HG03097 (cell line): ENCODE measurements around the gene NT5C1B.
"Not testable (repeated sequence)": the region's sequence is repeated elsewhere in the genome, so short reads cannot be mapped to it uniquely, and the experiment has no call there.

Experiments
- ATAC-seq: cut with Tn5 transposase; IDR thresholded peaks from one replicate; pipeline ENCODE4 v1.9.1; 2021; ENCODE audit not compliant: unreplicated experiment, low FRiP score

NT5C1B gene

DNA sequence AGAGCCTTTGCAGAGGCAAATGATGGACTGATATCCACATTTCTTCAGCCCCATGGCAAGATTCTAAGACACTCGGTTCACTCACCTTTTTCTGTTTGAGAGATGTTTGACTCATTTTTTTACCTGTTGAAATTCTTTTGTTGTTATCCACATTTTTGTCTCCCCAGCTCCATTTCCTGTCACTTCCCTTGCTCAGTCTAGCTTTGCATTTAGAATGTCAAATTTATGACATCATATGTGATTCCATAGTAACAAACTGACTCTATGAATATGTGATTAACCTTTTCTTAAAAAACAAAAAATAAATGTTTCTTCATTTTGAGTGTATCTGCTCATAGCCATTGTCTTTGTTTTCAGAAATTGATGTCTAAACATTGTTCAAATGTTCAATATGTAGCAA is at the start of gene NT5C1B:
Gene NT5C1B (minus strand): TSS at position 216 of the 400 bp plus-strand sequence. CDS start 101 bp downstream, at position 115.
- no peak for ATAC-seq

DNA sequence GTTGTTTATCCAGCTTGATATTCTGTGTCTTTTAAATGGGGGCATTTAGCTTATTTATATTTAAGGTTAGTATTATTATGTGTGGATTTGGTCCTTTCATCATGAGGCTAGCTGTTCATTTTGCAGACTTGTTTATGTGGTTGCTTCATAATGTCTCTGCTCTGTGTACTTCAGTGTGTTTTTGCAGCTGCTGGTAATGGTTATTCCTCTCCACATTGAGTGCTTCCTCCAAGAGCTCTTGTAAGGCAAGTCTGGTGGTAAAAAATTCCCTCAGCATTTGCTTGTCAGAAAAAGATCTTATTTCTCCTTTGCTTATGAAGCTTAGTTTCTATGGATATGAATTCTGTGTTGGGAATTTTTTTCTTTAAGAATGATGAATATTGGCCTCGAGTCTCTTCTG is 47.8 kb upstream of the NT5C1B start:
- no peak for ATAC-seq

DNA sequence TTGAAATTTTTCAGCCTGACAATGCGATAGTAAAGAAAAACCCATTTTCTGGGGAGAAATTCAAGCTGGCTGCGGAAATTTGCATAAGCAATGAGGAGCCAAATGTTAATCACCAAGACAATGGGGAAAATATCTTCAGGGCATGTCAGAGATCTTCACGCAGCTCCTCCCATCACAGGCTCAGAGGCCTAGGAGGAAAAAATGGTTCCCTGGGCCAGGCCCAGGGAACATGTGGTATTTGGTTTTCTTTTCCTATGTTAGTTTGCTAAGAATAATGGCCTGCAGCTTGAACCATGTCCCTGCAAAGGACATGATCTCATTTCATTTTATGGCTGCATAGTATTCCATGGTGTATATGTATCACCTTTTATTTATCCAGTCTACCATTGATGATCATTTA is 43.3 kb upstream of the NT5C1B start:
- not testable (repeated sequence) for ATAC-seq

DNA sequence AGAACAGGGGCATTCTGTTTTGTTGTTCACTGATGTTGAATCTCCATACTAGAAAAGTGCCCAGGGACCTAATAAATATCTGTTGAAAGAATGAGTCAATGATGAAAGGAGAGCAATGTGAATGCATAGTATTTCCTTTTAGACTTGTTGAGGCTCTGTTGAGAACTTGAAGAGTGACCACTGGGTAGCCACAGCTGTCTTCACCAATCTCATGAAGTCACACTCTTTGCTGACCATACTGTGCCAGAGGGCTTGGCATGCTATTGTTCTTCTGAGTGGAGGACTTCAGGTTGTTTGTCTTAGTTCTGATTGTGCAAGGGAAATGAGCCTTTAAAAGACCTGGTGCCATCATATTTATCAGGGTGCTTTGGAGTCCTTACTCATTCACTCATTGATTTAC is 41.6 kb upstream of the NT5C1B start:
- ATAC-seq = no peak

DNA sequence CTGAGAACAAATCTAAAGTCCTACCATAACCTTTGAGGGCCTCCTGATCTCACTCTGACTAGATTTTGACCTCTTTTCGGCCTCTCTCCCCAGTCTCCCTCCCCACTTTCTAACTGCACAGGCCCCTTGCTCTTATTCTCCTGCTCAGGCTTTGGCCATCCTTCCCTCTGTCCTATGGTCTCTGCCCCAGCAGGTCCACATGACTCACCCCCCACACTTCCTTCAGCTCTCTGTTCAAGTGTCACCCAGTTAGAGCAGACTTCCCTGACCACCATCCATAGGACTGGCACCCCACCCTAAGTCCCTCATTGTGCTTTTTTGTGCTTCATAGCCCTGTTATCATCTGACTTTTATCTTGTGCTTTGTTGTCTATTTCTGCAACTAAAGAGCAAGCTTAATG is 41.2 kb upstream of the NT5C1B start:
- ATAC-seq = no peak

DNA sequence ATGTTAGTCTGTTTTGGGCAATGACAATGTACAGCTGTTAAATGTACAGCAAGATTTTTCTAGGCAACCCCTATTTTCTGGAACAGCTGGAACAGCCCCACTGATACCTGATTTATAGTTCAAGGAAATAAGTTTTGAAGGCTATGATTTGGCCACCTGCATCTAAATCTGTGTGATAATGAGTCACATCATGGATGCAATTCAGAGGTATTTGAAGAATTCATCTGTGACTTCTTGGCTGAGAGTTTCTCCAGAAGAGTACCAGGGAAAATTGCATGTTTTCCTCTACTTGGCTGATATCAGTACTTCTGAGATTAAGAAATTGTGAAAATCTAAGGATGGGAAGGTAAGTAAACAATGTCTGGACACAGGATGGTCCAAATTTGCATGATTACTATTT is 40.7 kb upstream of the NT5C1B start:
- ATAC-seq = no peak

DNA sequence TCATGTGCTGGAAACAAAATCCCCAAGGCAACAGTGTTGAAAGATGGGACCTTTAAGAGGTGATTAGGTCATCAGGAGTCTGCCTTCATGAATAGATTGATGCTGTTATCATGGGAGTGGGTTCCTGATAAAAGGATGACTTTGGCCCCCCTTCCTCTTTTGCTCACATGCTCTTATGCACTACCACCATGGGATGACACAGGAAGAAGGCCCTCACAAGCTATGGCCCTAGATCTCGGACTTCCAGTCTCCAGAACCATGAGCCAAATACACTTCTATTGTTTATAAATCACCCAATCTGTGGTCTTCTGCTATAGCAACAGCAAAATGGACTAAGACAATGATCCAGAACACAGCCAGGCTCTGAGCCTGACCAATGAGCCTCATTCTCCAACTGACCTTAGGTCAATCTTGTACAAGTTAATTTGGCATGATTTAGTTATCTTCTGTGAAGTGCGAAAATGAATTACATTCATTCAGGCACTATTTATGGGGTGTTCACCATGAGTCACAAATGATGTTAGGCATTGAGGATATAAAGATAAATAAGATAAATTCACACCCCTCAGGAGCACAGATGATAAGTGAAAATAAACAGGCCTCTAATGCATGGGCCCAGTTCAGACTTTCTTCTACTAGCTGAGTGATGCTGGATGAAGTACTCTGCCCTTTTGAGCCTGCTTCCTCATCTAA is 37.7 kb upstream of the NT5C1B start:
- ATAC-seq = no peak

DNA sequence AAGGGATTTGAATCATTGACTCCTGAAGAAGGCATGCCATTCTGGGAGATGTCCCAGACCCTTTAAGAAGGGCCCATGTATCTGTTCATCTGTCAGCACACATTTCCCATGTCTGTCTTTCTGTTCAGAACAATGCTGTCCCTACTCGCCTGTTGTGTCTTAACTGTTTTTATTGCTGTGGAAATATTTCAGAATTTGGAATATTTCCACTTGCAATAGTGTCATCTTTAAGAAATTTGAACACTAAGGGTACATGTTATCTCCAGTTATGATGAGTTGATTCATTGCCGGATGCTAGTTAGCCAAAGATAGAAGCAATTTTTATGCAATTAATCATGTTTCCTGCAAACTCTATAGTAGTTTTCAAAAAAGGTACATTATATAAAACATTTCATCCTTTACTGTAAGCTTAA is 36.9 kb upstream of the NT5C1B start:
- no peak for ATAC-seq

DNA sequence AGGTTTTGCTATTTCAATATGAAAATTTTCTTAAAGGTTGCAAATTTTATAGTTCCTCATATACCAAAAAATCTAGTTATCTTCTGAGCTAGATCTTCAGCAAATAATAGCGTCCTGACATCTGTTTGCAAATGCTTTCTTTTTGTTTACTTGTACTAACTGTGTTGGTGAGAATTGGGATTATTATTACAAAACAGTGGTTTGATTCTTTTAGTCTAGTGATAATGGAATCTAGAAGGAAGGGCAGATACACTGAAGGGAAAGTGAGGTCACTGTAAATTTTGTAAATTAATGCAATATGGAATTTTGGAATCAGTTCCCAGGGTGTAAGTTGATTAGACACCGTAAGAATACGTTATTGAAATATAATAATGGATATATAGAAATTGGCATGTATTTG is 36.2 kb upstream of the NT5C1B start:
- ATAC-seq = no peak

DNA sequence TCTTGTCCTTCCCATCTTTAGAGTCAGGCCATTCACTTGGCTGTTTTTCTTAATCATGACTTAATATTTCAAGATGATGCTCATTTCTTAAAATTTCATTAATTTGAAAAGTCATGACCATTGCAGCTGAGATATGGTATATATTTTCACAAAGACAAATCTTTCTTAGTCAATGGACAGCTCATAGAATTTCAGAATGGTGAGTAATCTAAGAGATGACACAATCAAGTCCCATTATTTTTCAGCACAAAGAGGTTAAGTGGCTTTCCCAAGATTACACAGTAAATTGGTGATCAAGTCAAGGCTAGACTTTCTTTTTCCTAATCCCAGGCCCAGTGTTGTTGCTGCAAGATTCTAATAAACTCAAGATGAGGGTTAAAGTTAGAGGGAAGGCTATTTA is 34.4 kb upstream of the NT5C1B start:
- no peak for ATAC-seq

DNA sequence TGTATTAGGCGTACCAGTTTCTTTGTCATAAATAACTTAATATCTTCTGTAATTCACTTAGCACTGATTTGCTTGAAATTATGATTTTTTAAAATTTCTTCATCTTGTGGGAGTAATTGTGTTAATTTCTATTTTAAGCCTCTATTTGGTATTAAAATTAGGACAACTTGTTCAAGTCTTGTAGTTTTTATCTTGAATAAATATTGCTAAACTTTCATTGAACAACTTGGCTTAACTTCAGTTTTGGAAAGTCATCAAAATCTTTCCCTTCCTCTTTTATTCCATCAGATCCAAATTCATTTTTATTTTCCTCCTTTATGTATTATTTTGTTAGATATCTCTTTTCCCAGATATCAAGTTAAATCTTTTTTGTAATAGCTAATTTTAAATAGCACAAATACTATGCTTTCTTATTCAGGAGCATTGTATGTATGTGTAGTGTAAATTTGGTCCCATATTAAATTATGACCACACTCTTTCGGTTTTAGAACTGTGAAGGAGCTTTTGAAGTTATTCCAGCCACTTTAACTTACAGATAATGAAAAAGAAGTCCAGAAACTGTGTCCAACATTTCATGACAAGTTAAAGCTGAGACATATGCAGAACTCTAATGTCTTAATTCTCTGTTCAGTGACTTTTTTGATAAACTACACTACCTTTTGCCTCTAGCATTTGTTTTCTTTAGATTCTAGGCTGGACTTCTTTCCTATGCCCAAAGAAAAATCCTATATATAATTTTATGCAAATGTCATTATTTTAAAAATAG is 31.7 kb upstream of the NT5C1B start:
- ATAC-seq = no peak

DNA sequence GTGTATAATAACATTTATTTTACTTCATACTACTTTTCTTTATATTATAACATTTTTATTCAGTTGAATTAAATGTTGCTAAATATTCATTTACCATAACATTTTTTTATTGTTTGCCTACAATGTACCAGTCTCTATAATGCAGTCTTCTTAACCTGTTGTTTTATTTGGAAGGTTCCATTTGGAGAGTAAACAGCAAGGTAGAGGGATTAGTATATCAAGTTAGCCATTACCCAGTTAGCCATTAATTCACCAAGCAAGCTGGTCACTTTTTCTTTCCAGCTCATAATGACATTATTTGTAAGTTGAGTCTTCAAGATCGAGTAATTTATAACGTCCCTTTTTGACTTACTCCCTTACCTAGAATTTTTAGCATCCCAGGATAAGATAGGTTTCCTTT is 29.7 kb upstream of the NT5C1B start:
- no peak for ATAC-seq

DNA sequence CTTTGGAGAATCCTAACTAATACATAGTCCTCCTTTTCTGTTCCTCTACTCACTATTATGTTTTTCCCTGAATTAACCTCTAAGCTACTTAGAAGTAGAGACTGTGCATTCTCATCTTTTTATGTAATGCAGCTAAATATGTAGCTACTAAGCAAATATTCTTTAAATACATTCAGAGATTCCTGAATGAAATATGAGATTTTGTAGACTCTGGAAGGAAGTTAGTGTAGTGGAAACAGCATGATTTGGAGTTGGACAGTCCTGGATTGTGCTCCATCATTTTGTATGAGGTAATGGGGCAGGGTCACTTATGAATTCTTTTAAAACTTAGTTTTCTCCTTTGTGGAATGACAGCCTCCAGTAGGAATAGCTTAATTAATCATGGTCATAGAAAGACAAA is 24.7 kb upstream of the NT5C1B start:
- ATAC-seq = no peak

DNA sequence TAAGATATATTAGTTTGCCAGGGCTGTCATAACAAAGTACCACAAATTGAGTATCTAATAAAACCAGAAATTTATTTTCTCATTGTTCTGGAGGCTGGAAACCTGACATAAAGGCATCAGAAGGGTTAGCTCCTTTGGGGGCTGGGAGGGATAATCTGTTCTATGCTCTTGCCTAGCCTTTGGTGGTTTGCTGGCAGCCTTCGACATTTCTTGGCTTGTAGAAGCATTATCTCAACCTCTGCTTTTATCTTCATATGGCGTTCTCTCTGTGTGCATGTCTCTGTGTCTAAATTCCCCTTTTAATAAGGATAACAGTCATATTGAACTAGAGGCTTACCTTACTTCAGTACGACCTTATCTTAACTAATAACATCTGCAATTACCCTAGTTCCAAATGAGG is 22.8 kb upstream of the NT5C1B start:
- no peak for ATAC-seq

DNA sequence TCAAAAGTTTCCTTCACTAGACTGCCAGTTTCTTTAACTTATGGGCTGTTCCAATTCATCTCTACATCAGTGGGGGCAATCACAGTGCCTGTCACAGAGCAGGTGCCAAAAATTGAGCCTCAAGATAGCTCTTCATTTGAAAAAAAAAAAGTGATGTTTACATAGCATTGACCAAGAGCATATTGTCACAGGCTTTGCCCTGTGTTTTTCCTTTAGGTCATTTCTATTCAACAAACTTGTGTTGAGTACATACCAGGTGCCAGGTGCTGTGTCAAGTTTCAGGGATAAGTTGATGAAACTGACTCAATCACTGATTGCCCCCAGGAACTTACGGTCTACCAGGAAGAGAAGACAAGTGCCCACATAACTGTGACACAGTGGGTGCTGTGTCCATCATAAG is 22.2 kb upstream of the NT5C1B start:
- ATAC-seq = no peak

DNA sequence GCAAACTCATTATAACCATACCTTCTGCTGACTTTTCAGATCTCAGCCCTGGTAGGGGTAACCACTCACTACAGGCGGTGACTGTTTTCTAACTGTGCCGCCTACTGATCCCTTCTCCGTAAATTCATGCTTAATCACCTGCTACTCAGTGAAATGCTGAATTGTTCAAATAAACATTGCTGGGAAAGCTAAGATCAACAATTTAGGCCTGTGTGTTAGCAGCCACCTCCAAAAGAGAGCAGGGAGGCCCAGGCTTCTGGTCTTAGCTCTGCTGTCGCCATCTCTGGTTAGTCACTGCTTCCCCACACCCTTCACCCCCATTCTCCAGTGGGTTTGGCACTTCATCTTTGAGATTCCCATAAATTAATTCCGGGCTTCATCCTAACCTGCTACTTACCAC is 21.8 kb upstream of the NT5C1B start:
- no peak for ATAC-seq

DNA sequence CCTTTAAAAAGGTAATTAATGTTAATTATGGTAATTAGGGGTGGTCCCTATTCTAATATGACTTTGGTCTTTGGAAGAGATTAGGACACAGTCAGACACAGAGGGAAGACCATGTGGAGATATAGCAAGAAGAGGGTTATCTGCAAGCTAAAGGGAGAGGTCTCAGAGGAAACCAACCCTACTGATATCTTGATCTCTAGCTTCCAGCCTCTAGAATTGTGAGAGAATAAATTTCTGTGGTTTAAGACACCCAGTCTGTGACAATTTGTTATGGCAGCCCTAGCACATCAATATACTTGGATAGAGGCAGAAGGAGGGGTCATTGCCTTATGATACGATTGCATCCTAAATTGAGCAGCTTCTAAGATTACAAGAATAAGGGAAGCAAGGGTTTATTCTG is 21.3 kb upstream of the NT5C1B start:
- ATAC-seq = no peak

DNA sequence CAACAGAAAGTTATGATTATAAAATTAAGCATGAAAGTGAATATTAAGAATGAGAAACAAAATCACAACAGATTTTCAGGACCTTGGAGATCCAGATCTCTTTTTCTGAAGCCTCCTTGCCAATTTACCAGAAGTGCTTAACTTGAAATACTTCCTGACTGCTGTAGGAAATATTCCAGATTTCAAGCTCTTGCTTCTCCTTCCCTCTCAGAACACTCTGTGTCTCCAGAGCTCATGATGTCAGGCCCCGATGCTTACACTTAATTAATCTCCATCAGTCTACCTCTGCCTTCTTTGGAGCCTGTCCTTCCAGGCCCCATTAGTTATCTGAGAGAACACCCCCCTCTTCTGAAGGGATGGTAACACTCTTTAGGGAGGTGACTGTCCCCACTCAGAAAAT is 20.7 kb upstream of the NT5C1B start:
- no peak for ATAC-seq

DNA sequence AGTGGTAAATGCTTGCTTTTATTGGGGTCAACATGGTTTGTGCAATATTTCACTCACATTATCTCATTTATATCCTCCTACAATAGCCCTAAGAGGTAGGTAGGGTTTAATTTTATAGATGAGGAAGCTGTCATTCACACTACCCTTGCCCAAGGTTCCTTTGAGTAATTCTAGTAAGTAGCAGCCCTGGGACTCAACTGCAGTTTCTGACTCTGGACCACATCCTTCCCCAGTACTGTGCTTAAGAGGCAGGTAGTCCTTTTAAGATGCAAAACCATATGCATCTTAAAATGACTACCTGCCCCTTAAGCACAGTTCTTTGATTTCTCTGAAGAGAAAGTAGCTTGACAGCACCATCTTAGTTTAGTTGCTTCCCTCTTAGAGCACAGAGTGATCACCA is 15.7 kb upstream of the NT5C1B start:
- peak; percentile 61 for ATAC-seq

DNA sequence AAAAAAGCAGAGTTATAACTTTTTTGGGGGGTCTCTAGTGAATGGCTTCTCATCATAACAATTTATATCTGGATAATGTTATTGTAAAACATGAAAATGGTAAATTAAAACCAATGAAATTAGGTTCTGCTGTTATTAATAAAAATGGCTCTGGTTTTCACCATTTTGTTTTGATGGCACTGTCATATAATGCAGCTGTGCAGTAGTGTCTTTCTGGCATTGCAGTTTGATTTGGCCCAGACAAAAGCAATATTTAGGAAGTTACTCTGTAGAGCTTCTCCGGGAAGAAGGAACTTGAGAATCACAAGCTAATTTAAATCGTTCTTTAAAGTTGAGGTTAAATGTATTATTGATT is 15.1 kb upstream of the NT5C1B start:
- ATAC-seq = no peak

DNA sequence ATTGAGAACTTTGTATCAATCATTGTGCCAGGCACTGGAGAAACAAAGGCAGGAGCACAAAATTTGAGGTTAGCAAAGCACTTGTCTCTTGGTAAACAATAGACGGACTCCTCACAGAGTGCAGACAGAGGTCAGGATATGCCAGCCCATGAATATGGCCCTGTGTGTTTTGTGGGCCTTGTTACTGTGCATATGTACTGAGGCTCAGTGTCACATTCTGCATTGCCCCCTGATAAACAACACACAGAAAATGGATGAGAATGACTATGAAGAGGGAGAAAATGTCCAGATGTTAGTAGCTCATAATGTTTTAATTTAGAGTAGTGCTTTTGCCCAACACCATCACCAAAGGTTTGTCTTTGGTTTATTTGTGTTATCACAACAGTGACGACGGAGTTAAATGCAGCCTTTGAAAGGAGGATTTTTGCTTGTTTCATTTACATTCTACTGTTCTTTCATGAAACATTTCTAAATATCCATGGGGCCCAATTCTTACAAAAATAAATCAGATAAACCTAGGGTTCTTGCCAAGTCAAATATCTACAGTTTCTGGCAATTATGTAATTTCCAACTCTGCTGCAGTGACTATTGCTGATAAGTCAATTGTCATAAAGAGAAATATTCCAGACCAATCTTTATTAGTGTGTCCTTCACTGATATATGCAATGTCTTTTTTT is 14.6 kb upstream of the NT5C1B start:
- no peak for ATAC-seq

DNA sequence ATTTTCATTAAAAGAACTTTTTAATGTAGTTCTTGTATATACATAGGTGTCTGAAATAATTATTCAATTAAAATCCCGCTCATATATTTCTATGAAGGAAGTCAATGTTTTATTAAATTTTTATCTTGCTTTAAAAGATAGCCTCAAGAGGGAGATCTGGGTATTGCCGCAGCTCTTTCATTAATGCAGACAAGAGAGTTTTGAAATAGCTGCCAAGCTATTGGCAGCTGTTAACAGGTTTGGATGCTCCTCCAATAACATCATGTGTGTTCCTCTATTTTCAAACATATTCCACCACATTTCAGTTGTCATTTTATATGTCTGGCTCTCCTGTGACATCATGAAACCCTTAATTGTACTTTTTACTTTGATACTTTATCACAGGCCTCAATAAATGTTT is 12.9 kb upstream of the NT5C1B start:
- ATAC-seq = no peak
